Transverse colon (tissue), 4 donors: ENCODE measurements around the gene MRPL2.

ENCODE experiments used
- POLR2AphosphoS5 ChIP-seq, 3 donors: sonication (generic); formaldehyde crosslinking; IDR thresholded peaks; one replicate each; pipeline ENCODE4 v1.6.1; 2016; ENCODE audit warnings: antibody characterized with exemption in 3 of 3
- TF ChIP-seq, protein P1 (sequence below), 5 experiments: fragments of 200-600 bp in 3 of 5; fragments of 450-650 bp in 2 of 5; sonication (generic) in 3 of 5; IDR thresholded peaks; 1 replicate in 2 of 5; 2 replicates in 3 of 5; pipeline ENCODE4 v1.5.1; 2016 to 2017; ENCODE audit warnings: antibody characterized with exemption in 5 of 5, inconsistent platforms in 3 of 5, mild to moderate bottlenecking in 2 of 5, moderate library complexity in 1 of 5

DNA sequence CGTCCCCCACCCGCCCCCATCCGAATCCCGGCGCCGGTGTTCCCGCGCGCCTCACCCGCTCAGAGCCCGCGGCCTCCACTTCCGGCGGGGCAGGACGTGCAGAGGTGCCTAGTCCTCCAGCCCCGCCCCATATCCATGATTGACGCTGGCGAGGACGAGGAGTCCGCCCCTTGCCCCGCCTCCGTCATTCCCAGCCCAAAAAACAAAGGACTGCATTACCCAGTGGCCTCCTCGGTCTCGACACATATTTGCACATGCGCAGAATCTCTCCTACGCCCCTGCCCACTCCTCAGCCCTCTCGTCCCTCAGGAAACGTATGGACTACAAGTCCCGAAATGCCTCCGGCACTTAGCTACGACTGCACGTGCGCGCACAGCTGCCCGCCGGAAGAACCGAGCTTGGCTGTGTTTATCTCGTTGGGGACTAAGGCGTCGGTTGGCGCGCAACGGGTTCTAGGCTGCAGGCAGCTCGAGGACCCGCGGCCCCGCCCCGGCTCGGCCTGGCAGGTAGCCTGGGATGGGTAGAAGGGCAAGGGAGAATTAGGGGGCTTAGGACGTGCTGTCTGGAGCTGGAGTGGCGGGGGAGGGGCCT is 45.3 kb downstream of the MRPL2 start, which contains the start of the genes KLHDC3 and MEA1:
- TF ChIP-seq, protein P1, sequence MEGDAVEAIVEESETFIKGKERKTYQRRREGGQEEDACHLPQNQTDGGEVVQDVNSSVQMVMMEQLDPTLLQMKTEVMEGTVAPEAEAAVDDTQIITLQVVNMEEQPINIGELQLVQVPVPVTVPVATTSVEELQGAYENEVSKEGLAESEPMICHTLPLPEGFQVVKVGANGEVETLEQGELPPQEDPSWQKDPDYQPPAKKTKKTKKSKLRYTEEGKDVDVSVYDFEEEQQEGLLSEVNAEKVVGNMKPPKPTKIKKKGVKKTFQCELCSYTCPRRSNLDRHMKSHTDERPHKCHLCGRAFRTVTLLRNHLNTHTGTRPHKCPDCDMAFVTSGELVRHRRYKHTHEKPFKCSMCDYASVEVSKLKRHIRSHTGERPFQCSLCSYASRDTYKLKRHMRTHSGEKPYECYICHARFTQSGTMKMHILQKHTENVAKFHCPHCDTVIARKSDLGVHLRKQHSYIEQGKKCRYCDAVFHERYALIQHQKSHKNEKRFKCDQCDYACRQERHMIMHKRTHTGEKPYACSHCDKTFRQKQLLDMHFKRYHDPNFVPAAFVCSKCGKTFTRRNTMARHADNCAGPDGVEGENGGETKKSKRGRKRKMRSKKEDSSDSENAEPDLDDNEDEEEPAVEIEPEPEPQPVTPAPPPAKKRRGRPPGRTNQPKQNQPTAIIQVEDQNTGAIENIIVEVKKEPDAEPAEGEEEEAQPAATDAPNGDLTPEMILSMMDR (IDR thresholded peaks at IDR 0.05), result no peak
- peak; percentile 73 to 88 (median 79) for TF ChIP-seq POLR2AphosphoS5 (IDR thresholded peaks at IDR 0.05)
